Activated T-helper 1 cell treated with anti-CD3 and anti-CD28 coated beads, Interleukin-2, amount 50 U/mL, for 16 hours (primary cell): ENCODE measurements around the gene ABCF1.

Source experiments
- DNase-seq, 2 donors: peaks; one replicate each; pipeline ENCODE4 v3.0.0-alpha.2; 2020; ENCODE audit warnings: low read depth in 1 of 2, low spot score in 1 of 2

The ABCF1 gene

DNA sequence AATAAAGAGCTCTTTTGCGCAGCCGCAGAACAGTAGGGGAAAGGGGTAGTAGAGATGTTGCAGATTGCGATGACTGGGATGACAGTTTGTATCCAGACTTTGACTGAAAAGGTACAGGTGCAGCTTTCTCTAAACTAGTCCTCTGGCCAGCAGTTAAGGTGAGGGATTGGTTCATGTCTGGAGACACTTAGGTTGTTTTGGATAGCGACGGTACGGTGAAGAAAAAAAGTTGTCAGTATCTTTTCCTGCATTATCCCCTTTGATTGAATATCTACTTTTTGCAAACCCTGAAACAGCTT, 13.6 kb upstream of the ABCF1 start:
- DNase-seq, result no peak

DNA sequence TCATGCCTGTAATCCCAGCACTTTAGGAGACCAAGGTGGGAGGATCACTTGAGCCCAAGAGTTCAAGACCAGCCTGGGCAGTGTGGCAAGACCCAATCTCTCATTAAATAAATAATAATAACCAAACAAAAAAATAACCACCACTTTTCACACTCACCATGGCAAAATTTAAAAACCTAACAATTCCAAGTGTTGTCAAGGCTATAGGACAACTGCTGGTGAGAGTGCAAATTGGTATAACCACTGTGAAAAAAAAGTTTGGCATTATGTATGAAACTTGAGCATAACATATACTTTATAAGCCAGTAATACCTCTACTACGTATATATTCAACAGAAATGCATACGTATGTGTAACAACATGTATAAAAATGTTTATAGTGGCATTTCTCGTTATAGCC, 10.3 kb upstream of the ABCF1 start:
- no peak for DNase-seq

DNA sequence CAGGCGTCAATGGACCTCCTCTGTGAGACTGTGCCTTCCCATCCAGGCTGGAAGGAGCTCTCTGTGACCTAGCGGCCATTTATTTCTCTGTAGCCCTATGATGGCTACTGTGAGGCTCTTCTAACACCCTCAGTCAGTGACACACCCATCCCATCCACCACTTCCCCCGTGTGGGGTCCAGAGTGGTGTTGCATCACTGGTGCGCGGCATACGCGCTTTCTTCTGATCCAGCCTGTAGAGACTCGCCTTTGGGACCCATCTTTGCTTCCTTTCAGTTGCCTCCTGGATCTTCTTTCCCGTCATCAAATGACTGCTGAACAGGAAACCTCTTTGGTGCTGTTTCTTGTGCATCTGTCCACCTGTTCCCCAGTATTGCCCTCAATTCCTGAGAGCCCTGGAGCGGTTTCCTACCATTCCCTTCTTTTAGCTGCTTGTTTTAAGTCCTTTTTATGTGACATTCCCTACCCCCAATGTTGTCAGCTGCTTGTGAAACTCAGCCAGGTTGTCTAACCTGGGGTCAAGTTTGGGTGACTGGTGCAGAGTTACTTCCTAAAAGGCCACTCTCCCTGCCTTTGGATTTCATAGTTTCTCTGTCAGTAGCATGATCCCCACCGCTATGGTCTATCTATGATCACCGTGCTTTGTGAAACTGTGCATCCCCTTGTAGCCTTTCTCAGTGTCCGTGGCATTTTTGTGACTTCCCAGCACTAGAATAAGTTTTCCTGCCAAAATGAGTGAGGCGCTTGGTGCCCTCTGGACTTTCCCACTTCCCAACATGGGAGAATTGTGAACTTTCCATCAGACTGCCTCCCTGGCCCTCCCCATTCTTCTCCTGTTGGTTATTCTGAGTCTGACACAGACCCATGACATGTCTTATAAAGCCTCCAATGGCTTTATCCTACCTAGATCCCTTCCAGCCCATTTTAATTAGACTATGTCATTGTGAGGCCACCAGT, 8.5 kb upstream of the ABCF1 start:
- DNase-seq, result no peak

DNA sequence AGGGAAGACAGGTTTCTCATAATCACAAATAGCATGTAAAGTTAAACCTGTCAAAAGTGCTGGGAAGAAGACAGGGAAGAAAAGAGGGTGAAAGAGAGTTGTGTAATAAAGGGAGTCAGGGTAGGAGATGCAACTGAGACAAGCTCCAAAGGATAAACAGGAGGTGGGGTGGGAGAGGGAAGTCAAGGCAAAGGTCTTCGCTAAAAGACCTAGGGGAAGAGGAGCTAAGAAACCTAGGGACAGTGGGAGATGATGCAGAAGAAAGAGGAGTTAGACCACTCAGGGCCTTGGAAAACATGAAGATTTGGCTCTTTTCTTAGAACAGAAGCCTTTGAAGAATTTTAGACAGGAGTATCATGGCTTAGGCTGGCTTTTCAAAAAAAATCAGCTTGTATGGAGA, 7.1 kb upstream of the ABCF1 start:
- DNase-seq, result no peak

DNA sequence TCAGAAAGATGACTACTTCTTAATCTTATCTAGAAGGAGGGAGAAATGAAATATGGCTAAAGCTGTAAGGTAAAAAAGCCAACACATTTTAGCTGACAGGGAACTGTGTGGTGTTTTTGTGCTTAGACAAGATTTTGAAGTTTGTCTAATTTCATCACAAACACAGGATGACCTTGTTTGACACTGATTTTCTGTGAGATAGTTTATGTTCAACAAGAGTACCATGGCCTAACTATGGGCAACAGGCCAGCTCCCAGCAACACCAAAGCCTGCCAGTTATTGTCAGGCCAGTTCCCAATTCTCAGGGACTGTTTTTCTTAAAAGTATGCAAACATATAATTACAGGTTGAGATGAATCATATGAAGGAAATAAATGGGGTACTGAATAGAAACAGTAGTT, 5.5 kb upstream of the ABCF1 start:
- DNase-seq, result no peak

DNA sequence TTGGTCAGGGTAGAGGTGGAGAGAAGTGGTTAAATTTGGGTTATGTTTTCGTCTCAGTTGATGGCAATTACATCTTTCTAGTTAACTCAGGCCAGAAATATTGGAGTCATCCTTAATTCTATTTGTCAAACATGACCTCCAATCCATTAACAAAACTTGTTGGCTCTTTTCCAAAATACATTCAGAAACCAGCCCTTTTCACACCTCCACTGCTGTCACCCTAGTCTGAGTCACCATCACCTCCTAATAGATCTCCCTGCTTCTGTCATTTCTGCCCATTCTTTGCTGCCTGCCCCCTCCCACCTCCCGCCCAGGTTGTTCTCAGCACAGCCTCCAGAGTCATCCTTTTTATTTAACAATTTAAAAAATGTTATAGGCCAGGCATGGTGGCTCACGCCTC, 3.0 kb upstream of the ABCF1 start:
- peak in 1 of 2 donors; percentile 9 for DNase-seq

DNA sequence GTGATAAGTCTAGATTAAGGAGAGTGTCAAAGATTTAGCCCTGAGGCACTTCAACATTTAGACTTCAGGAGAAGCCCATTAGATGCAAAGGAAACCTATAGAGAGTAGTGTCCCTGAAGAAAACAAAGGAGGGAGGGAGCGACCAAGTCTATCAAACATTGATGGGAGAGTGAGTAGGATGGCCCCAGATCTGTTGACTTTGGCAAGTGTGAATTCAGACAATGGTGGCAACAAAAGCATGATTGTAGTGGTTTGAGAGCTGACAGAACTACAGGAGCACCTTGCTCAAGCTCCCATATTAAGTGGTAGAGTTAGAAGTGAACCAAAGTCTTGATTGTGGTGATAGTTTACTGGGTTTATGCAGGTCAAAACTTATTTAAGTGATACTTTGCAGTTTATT, 979 bp upstream of the ABCF1 start:
- DNase-seq, result no peak

DNA sequence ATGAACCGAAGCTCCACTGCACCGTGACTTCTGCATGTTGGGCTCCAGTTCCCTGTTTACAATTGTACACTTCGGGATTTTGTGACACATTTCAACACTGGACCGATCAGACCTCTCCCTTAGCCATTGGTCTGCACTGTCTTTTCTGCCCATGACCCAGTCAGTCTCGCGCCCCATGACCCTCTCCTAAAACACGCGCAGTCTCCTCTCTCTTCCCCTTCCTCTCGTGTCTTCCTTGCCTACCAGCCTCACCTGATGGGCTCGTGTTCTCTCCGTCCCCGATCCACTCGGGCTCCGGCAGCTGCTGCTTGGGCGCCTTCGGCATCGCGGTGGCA, 535 bp upstream of the ABCF1 start:
- DNase-seq, result no peak

DNA sequence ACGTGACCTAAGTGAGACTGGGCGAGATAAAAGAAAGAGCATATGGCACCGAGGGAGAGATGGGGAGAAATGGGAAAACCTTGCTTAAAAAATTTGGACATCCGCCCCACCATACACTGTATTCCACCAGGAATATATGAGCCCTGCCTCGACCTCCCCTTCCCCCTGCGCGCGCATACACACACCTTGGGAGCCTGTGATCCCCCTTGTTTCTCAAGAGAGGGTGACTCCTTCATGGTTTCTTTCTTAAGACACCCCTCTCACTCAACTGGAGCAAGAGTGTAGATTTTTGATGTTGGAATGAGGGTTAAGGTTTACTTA, 480 bp downstream of the ABCF1 start:
- DNase-seq, result no peak

DNA sequence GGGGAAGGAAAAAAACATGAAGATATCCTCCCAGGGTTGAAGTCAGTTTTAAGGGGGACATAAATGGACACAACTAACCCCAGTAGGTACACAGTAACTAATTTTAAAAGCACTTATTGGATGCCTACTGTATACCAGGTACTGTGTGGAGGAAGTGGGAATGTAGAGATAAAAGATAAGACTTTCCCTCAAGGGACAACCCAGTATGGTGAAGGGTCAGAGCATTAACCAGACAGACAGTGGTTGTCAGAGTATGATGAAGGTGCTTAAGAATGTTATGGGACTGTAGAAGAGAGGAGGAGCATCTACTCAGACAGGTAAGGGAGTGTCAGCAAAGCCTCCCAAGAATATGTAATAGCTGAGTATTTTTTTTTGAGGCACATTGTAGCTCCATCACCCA, 906 bp downstream of the ABCF1 start:
- no peak for DNase-seq

DNA sequence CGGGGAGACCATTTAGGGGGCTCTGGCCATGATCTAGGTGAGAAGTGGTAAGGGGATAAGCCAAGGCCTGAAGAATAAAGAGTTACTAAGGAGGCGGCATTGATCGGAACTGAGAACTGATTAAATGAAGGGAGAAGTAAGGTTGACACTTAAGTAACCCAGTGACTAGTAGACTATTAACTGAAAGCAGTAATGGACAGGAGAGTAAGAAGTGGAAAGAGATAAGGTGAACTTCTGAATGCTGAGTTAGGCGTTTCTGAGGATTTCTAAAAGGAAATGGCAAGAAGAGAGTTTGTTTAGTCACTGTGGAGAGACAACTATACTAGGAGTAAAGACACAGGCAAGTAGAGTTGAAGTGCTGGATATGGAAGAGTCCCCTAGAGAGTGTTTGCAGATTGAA, 1.9 kb downstream of the ABCF1 start:
- DNase-seq, result no peak

DNA sequence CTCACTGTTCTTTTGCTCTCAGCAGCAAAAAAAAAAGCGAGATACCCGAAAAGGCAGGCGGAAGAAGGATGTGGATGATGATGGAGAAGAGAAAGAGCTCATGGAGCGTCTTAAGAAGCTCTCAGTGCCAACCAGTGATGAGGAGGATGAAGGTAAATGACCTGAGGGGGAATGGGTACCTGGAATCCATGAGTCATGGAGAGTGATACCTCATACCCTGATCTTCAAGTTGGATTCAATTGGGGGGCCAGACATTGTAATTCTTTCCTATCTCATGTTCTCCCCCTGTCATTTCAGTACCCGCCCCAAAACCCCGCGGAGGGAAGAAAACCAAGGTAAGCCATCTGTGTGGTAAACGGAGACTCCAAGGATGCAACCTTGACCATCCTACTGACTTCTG, 6.8 kb downstream of the ABCF1 start:
- no peak for DNase-seq

DNA sequence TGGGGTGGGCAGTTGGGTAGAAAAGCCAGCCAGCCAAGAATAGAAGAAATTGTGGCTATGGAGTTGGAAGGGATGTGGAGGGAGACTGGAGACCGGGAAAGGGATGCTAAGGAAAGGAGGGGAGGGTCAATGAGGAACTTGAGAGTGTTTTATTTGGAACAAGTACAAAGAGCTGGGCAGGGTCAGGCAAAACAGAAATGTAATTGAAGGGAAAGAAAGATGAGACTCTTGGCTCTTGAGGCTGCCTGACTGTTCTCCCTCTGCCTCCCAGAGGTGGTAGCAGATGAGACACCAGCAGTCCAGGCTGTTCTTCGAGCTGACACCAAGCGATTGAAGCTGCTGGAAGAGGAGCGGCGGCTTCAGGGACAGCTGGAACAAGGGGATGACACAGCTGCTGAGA, 12.7 kb downstream of the ABCF1 start:
- no peak for DNase-seq

DNA sequence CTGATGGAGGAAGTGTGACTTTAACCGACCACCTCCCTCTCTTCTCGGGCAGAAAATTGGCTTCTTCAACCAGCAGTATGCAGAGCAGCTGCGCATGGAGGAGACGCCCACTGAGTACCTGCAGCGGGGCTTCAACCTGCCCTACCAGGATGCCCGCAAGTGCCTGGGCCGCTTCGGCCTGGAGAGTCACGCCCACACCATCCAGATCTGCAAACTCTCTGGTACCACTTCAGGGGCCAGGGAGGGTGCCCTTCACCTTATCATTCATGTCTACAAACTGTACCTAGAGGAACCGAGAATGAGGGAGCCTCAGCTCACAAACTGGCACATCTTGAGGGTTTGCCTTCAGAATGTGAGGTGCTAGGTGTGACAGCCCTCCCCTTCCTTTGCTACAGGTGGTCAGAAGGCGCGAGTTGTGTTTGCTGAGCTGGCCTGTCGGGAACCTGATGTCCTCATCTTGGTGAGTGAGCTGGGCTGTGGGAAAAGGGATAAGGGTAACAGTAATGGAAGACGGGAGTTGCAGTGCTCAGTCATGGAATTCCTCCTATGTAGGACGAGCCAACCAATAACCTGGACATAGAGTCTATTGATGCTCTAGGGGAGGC, 18.6 kb downstream of the ABCF1 start:
- DNase-seq, result no peak

DNA sequence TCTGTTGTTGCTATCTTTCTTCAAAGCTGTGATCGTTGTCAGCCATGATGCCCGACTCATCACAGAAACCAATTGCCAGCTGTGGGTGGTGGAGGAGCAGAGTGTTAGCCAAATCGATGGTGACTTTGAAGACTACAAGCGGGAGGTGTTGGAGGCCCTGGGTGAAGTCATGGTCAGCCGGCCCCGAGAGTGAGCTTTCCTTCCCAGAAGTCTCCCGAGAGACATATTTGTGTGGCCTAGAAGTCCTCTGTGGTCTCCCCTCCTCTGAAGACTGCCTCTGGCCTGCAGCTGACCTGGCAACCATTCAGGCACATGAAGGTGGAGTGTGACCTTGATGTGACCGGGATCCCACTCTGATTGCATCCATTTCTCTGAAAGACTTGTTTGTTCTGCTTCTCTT, 19.3 kb downstream of the ABCF1 start:
- DNase-seq, result no peak

DNA sequence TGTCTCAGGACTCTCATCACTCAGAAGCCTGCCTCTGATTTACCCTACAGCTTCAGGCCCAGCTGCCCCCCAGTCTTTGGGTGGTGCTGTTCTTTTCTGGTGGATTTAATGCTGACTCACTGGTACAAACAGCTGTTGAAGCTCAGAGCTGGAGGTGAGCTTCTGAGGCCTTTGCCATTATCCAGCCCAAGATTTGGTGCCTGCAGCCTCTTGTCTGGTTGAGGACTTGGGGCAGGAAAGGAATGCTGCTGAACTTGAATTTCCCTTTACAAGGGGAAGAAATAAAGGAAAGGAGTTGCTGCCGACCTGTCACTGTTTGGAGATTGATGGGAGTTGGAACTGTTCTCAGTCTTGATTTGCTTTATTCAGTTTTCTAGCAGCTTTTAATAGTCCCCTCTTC, 19.8 kb downstream of the ABCF1 start:
- DNase-seq, result no peak

DNA sequence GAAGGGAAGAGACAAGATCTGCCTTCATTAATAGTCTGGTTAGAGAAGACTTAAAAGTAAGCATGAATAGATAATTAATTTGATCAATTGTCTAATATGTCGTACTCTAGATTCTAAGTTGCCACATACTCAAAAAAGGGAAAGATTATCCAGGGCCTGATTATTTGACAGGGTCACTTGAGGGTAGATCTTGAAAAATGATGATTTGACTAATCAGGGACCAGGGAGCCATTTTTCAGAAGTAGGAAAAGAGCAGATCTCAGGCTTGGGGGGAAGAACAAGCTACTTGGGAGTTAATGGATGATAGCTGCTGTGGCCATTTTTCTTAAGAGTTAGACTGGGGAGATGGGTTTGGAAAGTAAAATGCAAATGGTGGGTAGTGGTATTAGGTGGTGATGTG, 21.0 kb downstream of the ABCF1 start:
- DNase-seq, result no peak

DNA sequence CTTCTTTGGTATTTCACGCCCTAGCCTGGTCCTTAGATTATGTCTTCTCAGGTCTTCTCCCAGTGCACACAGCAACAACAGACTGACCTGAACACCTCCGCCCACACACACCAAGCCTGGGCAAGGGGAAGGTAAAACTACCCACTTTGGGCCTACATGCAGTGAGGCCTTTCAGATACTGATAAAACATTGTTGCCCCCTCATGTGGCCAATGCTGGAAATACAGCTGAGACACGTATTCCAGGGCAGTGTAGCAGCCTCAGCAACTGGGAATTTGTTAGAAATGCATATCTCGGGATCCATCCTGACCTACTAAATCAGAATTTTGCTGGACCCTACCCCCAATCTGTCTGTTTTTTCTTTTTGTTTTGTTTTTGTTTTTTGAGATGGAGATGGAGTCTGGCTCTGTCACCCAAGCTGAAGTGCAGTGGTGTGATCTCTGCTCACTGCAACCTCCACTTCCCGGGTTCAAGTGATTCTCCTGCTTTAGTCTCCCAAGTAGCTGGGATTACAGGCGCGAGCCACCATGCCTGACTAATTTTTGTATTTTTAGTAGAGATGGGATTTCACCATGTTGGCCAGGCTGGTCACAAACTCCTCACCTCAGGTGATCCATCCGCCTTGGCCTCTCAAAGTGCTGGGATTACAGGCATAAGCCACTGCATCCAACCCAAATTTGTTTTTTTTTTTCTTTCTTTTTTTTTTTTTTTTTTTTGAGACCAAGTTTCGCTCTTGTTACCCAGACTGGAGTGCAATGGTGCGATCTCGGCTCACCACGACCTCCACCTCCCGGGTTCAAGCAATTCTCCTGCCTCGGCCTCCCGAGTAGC, 26.3 kb downstream of the ABCF1 start:
- DNase-seq, result peak; percentile 59 to 75

DNA sequence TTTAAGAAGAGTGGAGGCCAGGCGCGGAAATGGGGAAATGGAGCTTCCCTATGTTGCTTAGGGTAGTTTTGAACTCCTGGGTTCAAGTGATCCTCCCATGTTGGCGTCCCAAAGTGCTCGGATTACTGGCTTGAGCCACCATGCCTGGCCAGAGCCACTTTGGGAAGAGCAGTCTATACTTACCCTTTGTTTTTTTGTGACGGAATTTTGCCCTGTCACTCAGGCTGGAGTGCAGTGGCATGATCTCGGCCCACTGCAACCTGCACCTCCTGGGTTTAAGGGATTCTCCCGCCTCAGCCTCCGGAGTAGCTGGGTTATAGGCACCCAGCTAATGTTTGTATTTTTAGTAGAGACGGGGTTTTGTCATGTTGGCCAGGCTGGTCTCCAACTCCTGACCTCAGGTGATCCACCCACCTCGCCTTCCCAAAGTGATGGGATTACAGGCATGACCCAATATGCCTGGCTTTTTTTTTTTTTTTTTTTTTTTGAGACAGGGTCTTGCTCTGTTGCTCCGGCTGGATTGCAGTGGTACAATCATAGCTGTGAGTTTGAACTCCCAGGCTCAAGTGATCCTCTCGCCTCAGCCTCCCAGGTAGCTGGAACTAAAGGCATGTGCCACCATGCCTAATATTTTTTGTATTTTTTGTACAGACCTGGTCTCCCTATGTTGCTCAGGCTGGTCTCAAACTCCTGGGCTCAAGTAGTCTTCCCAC, 27.8 kb downstream of the ABCF1 start:
- no peak for DNase-seq

DNA sequence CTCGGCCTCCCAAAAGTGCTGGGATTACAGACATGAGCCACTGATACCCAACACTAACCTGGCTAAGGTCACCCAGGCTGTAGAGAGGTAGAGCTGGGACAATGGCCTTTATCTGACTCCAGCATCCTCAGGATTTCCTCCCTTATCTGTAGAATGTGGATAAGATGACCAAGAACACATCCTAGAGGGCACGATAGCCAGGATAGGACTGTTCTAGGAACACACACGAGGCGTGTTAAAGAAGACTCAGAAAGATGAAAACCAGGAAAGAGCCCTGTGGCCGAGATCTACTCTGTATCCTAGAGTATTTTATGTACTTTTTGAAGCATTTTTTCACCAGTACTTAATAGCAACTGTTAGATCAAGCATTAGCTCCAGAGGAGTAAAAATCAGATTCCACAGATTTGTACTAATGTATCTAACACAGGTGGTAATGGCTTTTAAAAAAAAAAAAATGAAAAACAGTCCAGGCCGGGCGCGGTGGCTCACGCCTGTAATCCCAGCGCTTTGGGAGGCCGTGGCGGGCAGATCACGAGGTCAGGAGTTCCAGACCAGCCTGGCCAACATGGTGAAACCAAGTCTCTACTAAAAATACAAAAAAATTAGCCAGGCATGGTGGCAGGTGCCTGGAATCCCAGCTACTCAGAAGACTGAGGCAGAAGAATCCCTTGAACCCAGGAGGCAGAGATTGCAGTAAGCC, 28.5 kb downstream of the ABCF1 start:
- DNase-seq, result no peak

DNA sequence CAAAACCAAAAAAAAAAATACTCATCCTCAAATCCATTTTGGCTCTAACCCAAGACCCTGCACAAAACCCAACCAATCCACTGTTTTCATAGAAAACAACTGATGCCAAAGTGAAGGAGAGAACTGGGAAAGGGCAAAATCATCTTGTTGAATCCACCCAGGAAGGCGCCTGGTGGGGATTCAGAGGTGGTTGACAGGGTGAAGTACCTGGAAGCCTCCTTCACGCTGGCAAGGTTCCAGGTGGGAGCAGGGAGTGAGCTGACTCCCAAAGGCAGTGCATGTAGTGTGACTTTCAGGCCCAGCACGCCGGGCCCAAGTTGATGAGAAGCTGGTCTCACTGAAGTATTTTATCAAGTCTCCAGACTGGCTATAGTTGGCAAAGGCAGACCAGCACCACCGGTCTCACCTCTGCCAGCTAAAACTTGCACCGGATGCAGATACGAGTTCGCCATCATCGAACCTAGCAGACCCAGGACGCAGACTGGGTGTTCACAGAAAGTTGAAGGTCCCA, 29.3 kb downstream of the ABCF1 start:
- no peak for DNase-seq
